ENCODE results near the gene HSD17B12.

GRCh38 chr11:43712676-43713075 is 32.1 kb downstream of the HSD17B12 start:
- no peak for TF ChIP-seq POLR2A (IDR thresholded peaks at IDR 0.05; ENCODE audit: low read length)
- TF ChIP-seq GATA1 (IDR thresholded peaks at IDR 0.05; ENCODE audit: low read depth, low read length) = no peak

Data from erythroblast (primary cell).